GM12878 (cell line): ENCODE results near the gene CAMK4. TPM values are rescaled to one million over a fixed set of nuclear protein-coding genes. Genes with fewer than 3 reads are reported as not detected.

Source experiments
- ATAC-seq: fragments of 200-7000 bp; cut with Tn5 transposase; 3 replicates; pipeline ENCODE4 v1.9.1; 2020; ENCODE audit warnings: mild to moderate bottlenecking, moderate library complexity
- BruUV-seq: library from RNA; stranded (reverse); fragments of 400-500 nt; replicated peaks from 2 replicates; lab custom pipeline; 2021; lab: Mats Ljungman, UMichigan
- CTCF ChIA-PET: fragments of 300-600 bp; sonication (Branson Sonifier 250); formaldehyde crosslinking; extraction: SDS; loops from one replicate; lab custom pipeline; 2021; ENCODE audit warnings: inconsistent platforms; lab: Yijun Ruan, JAX
- POLR2A ChIA-PET: fragments of 350-600 bp; formaldehyde crosslinking; extraction: SDS; loops from one replicate; lab custom pipeline; 2021; ENCODE audit warnings: inconsistent platforms; lab: Charles Lee
- RAD21 ChIA-PET: fragments of 300-600 bp; sonication (Branson Sonifier 250); formaldehyde crosslinking; loops from one replicate; lab custom pipeline; 2023; ENCODE audit warnings: antibody characterized with exemption; ENCODE audit not compliant: unreplicated experiment; lab: Charles Lee
- SMC1A ChIA-PET: fragments of 300-600 bp; sonication (Branson Sonifier 250); formaldehyde crosslinking; loops from one replicate; lab custom pipeline; 2023; ENCODE audit not compliant: unreplicated experiment, uncharacterized antibody; lab: Charles Lee
- DNase-seq: peaks from one replicate; pipeline ENCODE4 v3.0.0-alpha.2; 2011; ENCODE audit warnings: low read depth, low spot score
- FAIRE-seq: peaks from 3 replicates; lab custom pipeline; 2011; peaks lifted over from hg19 to GRCh38; lab: Jason Lieb, UNC
- H2AFZ ChIP-seq: 2 replicates; pipeline ENCODE4 v1.6.0; 2011; ENCODE audit warnings: low read depth, low read length, control low read depth; ENCODE audit not compliant: control insufficient read depth
- H3K27ac ChIP-seq: 2 replicates; pipeline ENCODE4 v1.5.1; 2011; ENCODE audit warnings: control low read depth; ENCODE audit not compliant: control insufficient read depth, insufficient read depth
- H3K27me3 ChIP-seq, 2 experiments: replicated peaks in 1 of 2; 2 replicates each; pipeline versions ENCODE4 v1.6.0 to v1.6.1; 2011; ENCODE audit warnings: low read length in 1 of 2; ENCODE audit not compliant: control insufficient read depth in 2 of 2, insufficient read depth in 2 of 2
- H3K36me3 ChIP-seq, 2 experiments: 2 replicates each; pipeline ENCODE4 v1.5.1; 2011; ENCODE audit warnings: low read length in 1 of 2; ENCODE audit not compliant: control insufficient read depth in 2 of 2, insufficient read depth in 2 of 2
- H3K4me1 ChIP-seq: 2 replicates; pipeline ENCODE4 v1.6.1; 2011; ENCODE audit warnings: mild to moderate bottlenecking, low read length, moderate library complexity, mixed read lengths; ENCODE audit not compliant: control insufficient read depth, insufficient read depth
- H3K4me2 ChIP-seq: 2 replicates; pipeline ENCODE4 v1.6.0; 2011; ENCODE audit warnings: control low read depth; ENCODE audit not compliant: control insufficient read depth, insufficient read depth
- H3K4me3 ChIP-seq: fragments of 200-600 bp; sonication (generic); 2 replicates; pipeline ENCODE4 v1.5.1; 2016
- H3K79me2 ChIP-seq: 2 replicates; pipeline ENCODE4 v1.6.0; 2011; ENCODE audit warnings: low read length; ENCODE audit not compliant: control insufficient read depth, insufficient read depth
- H3K9ac ChIP-seq: 2 replicates; pipeline ENCODE4 v1.8.0; 2011; ENCODE audit warnings: low read length, control low read depth, mixed read lengths; ENCODE audit not compliant: control insufficient read depth, insufficient read depth
- H3K9me3 ChIP-seq: replicated peaks from 3 replicates; pipeline ENCODE4 v1.5.1; 2011; ENCODE audit warnings: mild to moderate bottlenecking, low read length; ENCODE audit not compliant: control insufficient read depth, insufficient read depth
- H4K20me1 ChIP-seq: 2 replicates; pipeline ENCODE4 v1.6.0; 2011; ENCODE audit not compliant: control insufficient read depth, insufficient read depth
- BACH1 ChIP-seq: fragments of 450-650 bp; IDR thresholded peaks from 2 replicates; pipeline ENCODE4 v1.6.1; 2017; ENCODE audit warnings: mild to moderate bottlenecking, borderline replicate concordance
- EZH2 ChIP-seq: IDR thresholded peaks from 2 replicates; pipeline ENCODE4 v1.6.1; 2012; ENCODE audit warnings: low read depth, mild to moderate bottlenecking, control low read depth, inconsistent platforms, low read length, borderline replicate concordance; ENCODE audit not compliant: control insufficient read depth
- HDGF ChIP-seq: fragments of 450-650 bp; IDR thresholded peaks from 2 replicates; pipeline ENCODE4 v1.6.1; 2016; ENCODE audit warnings: antibody characterized with exemption
- IKZF2 ChIP-seq, 2 experiments: fragments of 450-650 bp; IDR thresholded peaks; 2 replicates each; pipeline ENCODE4 v1.6.1; 2017; ENCODE audit warnings: mild to moderate bottlenecking in 2 of 2, moderate library complexity in 2 of 2
- MEF2B ChIP-seq: fragments of 450-650 bp; IDR thresholded peaks from 2 replicates; pipeline ENCODE4 v1.6.1; 2018; ENCODE audit warnings: mild to moderate bottlenecking, moderate library complexity; ENCODE audit not compliant: partially characterized antibody, poor library complexity, severe bottlenecking
- NFXL1 ChIP-seq: fragments of 450-650 bp; IDR thresholded peaks from 2 replicates; pipeline ENCODE4 v1.6.1; 2017; ENCODE audit warnings: antibody characterized with exemption, mild to moderate bottlenecking, borderline replicate concordance
- NR2F1 ChIP-seq: fragments of 450-650 bp; conservative IDR thresholded peaks from 2 replicates; pipeline ENCODE4 v1.6.1; 2017; ENCODE audit warnings: mild to moderate bottlenecking
- NRF1 ChIP-seq: conservative IDR thresholded peaks from 2 replicates; pipeline ENCODE4 v1.6.1; 2011; ENCODE audit warnings: mild to moderate bottlenecking, low read depth, low read length, improper control_type of control experiment
- RCOR1 ChIP-seq: conservative IDR thresholded peaks from 2 replicates; pipeline ENCODE4 v1.6.1; 2012; ENCODE audit warnings: low read depth, low read length, improper control_type of control experiment
- STAT3 ChIP-seq: IDR thresholded peaks from 2 replicates; pipeline ENCODE4 v1.6.1; 2011; ENCODE audit warnings: low read depth, low read length, improper control_type of control experiment
- ZNF207 ChIP-seq: fragments of 450-650 bp; IDR thresholded peaks from 2 replicates; pipeline ENCODE4 v1.6.1; 2014; ENCODE audit warnings: antibody characterized with exemption, mild to moderate bottlenecking, borderline replicate concordance
- WGBS: methylation state at CpG from one replicate; pipeline ENCODE4 v1.1.6; 2016; ENCODE audit warnings: low lambda C conversion rate; ENCODE audit not compliant: insufficient replicate concordance, insufficient coverage; ENCODE audit errors: missing lambda C conversion rate; 5-methylcytosine and 5-hydroxymethylcytosine counted together
- in situ Hi-C: fragments of 300-500 bp; cut with MboI; formaldehyde crosslinking; loops from 9 replicates; pipeline ENCODE4 v1.14.3; 2018; ENCODE audit warnings: mixed read lengths
- intact Hi-C: fragments of 100-400 bp; cut with micrococcal nuclease; formaldehyde crosslinking; loops from one replicate; pipeline ENCODE4 v1.14.2; 2022; ENCODE audit not compliant: unreplicated experiment
- polyA plus RNA-seq, 11 experiments: library from polyadenylated mRNA; depleted of rRNA in 4 of 11; unstranded in 6 of 11; stranded (reverse) in 5 of 11; fragments of >200 nt; fragmentation: Nextera tagmentation in 4 of 11; fragmentation: Illumina TruSeq in 1 of 11; extraction: Ambion mirVana in 4 of 11; extraction: Trizol in 1 of 11; gene quantifications; 1 replicate in 1 of 11; 2 replicates in 10 of 11; pipeline versions ENCODE4 v1.2.1 to v1.2.3, GENCODE V29; 2011 to 2016; ENCODE audit warnings: inconsistent platforms in 2 of 11, missing spikeins in 2 of 11, low read depth in 1 of 11
- total RNA-seq, 4 experiments: library from RNA; depleted of rRNA in 3 of 4; stranded (reverse); fragments of >200 nt in 3 of 4; fragmentation: Illumina TruSeq in 1 of 4; extraction: Trizol in 1 of 4; gene quantifications; 2 replicates each; pipeline versions ENCODE4 v1.2.1 to v1.2.3, GENCODE V29; 2013 to 2021
- TF ChIP-seq, protein P1 (sequence below): fragments of 450-650 bp; IDR thresholded peaks from 2 replicates; pipeline ENCODE4 v1.6.1; 2017; ENCODE audit warnings: mild to moderate bottlenecking
- TF ChIP-seq, protein P2 (sequence below): IDR thresholded peaks from 2 replicates; pipeline ENCODE4 v1.6.1; 2011; ENCODE audit warnings: borderline replicate concordance, low read depth, mild to moderate bottlenecking, moderate library complexity, mixed read lengths, low read length; ENCODE audit not compliant: insufficient read depth; ENCODE audit errors: extremely low read length

The CAMK4 gene
- total and polyA plus RNA-seq, 10 of the 15 experiments (the other 5 are each of a cell fraction or from before 2014, with no cell fraction given): 13.3 to 51.9 (median 35.3) TPM

DNA sequence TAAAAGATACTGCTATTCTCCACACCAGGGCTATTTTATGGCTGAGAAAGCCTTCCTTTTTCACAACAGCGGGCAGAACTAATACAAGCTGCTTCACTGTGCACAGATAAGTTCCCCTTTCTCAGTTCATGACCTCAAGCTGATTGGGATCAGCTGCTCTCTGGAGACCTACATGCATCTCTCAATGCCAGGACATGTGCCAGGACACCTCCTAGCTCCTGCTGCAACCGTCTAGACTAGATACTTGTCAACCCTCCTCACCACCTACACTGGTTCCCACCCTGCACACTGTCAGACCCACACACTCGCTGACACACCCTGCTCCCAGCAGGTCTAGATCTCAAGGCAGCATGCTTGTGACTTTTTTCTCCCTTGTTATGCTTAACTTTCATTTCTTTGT, 248.4 kb downstream of the CAMK4 start:
- peaks cover 3% of the 10 kb centered on the region; the same call in 1 of the 2 replicates for H3K4me1 ChIP-seq
- TF ChIP-seq RCOR1: no peak
- peak; percentile 50; the same call in 1 of the 2 replicates for TF ChIP-seq HDGF
- TF ChIP-seq NRF1: no peak
- TF ChIP-seq, protein P1, sequence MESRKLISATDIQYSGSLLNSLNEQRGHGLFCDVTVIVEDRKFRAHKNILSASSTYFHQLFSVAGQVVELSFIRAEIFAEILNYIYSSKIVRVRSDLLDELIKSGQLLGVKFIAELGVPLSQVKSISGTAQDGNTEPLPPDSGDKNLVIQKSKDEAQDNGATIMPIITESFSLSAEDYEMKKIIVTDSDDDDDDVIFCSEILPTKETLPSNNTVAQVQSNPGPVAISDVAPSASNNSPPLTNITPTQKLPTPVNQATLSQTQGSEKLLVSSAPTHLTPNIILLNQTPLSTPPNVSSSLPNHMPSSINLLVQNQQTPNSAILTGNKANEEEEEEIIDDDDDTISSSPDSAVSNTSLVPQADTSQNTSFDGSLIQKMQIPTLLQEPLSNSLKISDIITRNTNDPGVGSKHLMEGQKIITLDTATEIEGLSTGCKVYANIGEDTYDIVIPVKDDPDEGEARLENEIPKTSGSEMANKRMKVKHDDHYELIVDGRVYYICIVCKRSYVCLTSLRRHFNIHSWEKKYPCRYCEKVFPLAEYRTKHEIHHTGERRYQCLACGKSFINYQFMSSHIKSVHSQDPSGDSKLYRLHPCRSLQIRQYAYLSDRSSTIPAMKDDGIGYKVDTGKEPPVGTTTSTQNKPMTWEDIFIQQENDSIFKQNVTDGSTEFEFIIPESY: no peak
- no peak for TF ChIP-seq ZNF207
- 0 out of 2 replicates have a peak, but pooled peaks have one; percentile 21 for TF ChIP-seq NR2F1
- no peak for TF ChIP-seq EZH2
- peak; percentile 28 for TF ChIP-seq MEF2B
- TF ChIP-seq STAT3: no peak
- TF ChIP-seq, protein P2, sequence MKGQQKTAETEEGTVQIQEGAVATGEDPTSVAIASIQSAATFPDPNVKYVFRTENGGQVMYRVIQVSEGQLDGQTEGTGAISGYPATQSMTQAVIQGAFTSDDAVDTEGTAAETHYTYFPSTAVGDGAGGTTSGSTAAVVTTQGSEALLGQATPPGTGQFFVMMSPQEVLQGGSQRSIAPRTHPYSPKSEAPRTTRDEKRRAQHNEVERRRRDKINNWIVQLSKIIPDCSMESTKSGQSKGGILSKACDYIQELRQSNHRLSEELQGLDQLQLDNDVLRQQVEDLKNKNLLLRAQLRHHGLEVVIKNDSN: no peak
- no peak for TF ChIP-seq IKZF2 (IDR thresholded peaks at IDR 0.05)
- no peak for TF ChIP-seq BACH1
- no peak for TF ChIP-seq NFXL1
- H3K9me3 ChIP-seq: no peaks in the 10 kb centered on the region; the same call in 2 of the 3 replicates
- in situ Hi-C loops (loop anchor here (10.0 kb wide), 1 partner anchor 308 kb away; no protein-coding TSS in a partner anchor), intact Hi-C loops (no loop called here)
- no peak overlapping the region; the same call in 1 of the 2 replicates for H3K4me2 ChIP-seq
- H2AFZ ChIP-seq: no peak overlapping the region
- 39% methylated on average over 3 of the region's 3 CpGs for WGBS
- H3K36me3 ChIP-seq: no peaks in the 10 kb centered on the region; a peak in 1 of 4 replicates
- H3K27me3 ChIP-seq: no peaks in the 10 kb centered on the region
- CTCF ChIA-PET: interaction anchor here (0.5 to 2.0 kb wide), 8 partner anchors 10 to 316 kb away, joined by 3 to 7 read pairs (median 4); no protein-coding TSS in a partner anchor
- FAIRE-seq (no peak), DNase-seq (no peak), ATAC-seq (peak; percentile 55)
- H3K79me2 ChIP-seq: no peaks in the 10 kb centered on the region
- H4K20me1 ChIP-seq: no peaks in the 10 kb centered on the region
- BruUV-seq: no TSS peak
- RAD21 ChIA-PET: interaction anchor here (0.9 to 2.1 kb wide), 4 partner anchors 15 to 45 kb away, joined by 3 to 6 read pairs (median 4); no protein-coding TSS in a partner anchor
- no peak overlapping the region for H3K4me3 ChIP-seq
- POLR2A ChIA-PET: interaction anchor here (1.2 to 1.5 kb wide), 3 partner anchors 38 to 218 kb away, joined by 3 to 5 read pairs (median 5); no protein-coding TSS in a partner anchor
- no peak overlapping the region for H3K27ac ChIP-seq
- SMC1A ChIA-PET: interaction anchor here (0.6 to 2.0 kb wide), 8 partner anchors 10 to 313 kb away, joined by 3 to 9 read pairs (median 3); no protein-coding TSS in a partner anchor
- H3K9ac ChIP-seq: no peak overlapping the region
